Astrocyte of the spinal cord (primary cell): ENCODE data around the gene POU2F3.

Experiments
- DNase-seq: peaks from one replicate; pipeline ENCODE4 v3.0.0; 2011; ENCODE audit warnings: low read depth, low spot score
- H3K4me3 ChIP-seq: 2 replicates; pipeline ENCODE4 v1.5.1; 2011; ENCODE audit warnings: low read depth, mild to moderate bottlenecking, low read length, moderate library complexity
- in situ Hi-C: cut with HindIII; loops from 2 replicates; pipeline ENCODE4 v1.10.0; 2017; ENCODE audit warnings: low sequenced_read_pairs
- TF ChIP-seq, protein P1 (sequence below): IDR thresholded peaks from 2 replicates; pipeline ENCODE4 v1.5.1; 2012; ENCODE audit warnings: low read depth, mild to moderate bottlenecking, low read length, inconsistent platforms

The POU2F3 gene

DNA sequence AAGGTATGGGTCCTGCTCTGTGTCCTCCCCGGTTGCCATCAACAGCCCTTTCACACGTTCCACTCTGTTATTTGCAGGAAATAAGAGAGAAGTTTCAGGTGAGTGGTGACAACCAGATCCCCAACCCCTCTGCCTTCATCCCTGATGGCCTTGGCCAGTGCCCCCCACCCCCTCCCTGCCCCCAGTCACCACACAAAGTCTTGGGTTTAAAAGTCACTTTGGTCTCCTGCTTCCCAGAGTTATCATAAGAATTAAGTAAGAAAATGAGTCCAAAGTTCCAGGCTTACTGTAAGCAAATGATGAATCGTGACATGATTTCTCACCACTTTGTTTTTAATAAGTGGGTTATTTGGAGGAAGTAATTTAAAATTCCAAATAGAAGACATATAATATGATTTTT lies 38.3 kb upstream of the POU2F3 start:
- TF ChIP-seq, protein P1, sequence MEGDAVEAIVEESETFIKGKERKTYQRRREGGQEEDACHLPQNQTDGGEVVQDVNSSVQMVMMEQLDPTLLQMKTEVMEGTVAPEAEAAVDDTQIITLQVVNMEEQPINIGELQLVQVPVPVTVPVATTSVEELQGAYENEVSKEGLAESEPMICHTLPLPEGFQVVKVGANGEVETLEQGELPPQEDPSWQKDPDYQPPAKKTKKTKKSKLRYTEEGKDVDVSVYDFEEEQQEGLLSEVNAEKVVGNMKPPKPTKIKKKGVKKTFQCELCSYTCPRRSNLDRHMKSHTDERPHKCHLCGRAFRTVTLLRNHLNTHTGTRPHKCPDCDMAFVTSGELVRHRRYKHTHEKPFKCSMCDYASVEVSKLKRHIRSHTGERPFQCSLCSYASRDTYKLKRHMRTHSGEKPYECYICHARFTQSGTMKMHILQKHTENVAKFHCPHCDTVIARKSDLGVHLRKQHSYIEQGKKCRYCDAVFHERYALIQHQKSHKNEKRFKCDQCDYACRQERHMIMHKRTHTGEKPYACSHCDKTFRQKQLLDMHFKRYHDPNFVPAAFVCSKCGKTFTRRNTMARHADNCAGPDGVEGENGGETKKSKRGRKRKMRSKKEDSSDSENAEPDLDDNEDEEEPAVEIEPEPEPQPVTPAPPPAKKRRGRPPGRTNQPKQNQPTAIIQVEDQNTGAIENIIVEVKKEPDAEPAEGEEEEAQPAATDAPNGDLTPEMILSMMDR, result no peak
- DNase-seq, result no peak
- in situ Hi-C loops, result no loop called here
- H3K4me3 ChIP-seq, result no peak overlapping the region

DNA sequence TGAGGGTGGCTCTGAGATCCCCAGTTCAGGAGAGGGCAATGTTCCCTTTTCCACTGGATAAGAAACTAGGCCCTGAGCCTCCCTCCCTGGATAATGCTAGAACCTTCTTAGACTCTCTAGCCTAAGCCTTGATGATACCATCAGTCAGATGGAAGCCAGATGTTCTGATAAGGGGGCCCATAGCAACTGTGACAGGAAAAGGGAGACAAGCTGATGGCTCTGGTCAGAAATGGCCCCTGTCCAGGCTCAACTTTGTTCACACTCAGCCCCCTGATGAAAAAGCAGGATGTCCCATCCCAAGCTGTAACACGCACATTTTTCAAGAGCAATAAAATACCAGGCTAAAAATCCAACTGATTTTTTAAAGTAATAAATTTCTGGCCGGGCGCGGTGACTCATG lies 36.3 kb upstream of the POU2F3 start:
- DNase-seq, result no peak
- in situ Hi-C loops, result no loop called here

DNA sequence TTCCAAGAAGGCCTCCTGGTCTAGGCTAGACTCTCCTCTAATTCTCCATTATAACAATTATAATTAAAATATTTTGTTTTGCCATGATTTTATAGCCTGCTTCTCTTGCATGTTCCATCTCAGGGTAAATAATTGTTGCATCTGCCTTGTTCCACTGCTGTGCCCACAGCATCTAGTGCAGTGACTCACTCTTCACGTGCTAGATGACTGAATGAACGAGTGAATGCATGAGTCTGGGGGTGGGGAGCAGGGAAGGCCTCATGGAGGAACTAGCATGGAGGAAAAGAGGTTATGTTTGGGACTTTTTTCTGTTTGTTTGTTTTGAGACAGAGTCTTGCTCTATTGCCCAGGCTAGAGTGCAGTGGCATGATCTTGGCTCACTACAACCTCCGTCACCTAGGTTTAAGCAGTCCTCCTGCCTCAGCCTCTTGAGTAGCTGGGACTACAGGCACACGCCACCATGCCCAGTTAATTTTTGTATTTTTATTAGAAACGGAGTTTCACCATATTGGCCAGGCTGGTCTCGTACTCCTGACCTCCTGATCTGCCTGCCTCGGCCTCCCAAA lies 34.3 kb upstream of the POU2F3 start:
- TF ChIP-seq, protein P1, result no peak
- in situ Hi-C loops, result no loop called here
- peak; percentile 52 for DNase-seq
- H3K4me3 ChIP-seq, result no peak overlapping the region

More for the DNA sequence above, 36.3 kb upstream of the POU2F3 start:
- TF ChIP-seq, protein P1, result no peak
- H3K4me3 ChIP-seq, result no peak overlapping the region

DNA sequence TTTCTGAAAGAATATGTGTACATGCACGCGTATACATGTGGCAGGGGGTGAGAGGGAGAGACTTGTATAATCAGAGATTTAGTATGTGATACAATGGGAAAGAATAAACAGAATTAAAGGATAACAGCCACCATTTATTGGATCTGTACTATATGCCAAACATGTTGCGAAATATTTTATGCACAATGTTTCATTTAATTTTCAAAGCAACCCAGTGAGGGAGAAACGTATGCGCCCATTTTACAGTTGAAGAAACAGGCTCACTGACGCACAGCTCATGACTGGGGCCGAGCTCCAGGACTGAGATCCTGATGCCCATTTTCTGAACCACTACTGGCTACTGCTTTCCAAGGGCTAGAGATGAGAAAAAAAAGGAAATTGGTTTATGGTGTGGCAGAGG lies 32.4 kb upstream of the POU2F3 start:
- in situ Hi-C loops, result no loop called here

DNA sequence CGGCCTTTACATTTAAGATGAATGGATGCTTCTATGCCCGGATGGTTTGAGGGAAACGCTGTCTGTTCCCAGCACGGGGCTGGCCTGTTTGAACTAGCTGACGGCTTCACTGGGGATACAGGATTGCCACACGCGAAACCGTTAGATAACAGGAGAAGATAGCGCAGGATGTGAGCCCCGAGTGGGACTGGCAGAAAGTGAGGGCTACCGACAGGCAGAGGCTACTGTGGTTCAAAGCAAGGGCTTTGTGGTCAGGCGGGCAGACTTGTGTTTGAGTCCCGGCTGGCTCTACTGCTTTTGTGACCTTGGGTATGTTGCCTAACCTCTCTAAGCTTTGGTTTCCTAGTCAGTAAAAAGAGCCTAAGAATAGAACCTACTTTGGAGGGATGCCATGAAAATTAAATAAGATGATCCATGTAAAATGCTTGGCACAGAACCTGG lies 31.9 kb upstream of the POU2F3 start:
- H3K4me3 ChIP-seq, result no peak overlapping the region
- TF ChIP-seq, protein P1, result no peak
- DNase-seq, result no peak
- in situ Hi-C loops, result no loop called here

More for the DNA sequence above, 32.4 kb upstream of the POU2F3 start:
- H3K4me3 ChIP-seq, result no peak overlapping the region
- TF ChIP-seq, protein P1, result no peak
- no peak for DNase-seq

DNA sequence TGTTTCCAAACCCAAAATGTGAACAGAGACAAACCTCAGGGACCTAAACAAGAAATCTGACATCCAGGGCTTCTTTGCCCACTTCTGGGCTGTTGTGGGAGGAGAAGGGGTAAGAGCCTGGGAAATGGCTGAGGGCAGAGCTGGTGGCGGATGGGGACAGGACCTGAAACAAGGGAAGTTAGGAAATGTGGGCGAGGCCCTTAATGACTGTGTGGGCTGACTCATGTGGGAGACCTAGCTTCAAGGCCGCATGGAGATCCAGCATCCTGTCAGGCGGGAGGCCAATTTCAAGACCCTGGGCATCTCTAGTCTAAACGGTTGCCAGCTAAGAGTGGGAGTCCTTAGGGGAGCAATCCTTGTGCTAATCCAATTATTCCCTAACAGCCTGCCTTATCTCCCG lies 31.2 kb upstream of the POU2F3 start:
- TF ChIP-seq, protein P1, result no peak
- no peak overlapping the region for H3K4me3 ChIP-seq
- peak; percentile 54 for DNase-seq
- in situ Hi-C loops, result no loop called here
